NT2/D1 (cell line): ENCODE data around the gene ATG101.

Experiments used
- DNase-seq: peaks from one replicate; pipeline ENCODE4 v3.0.0-alpha.2; 2011; ENCODE audit warnings: low read depth, low spot score
- H3K27me3 ChIP-seq: 2 replicates; pipeline ENCODE4 v1.6.0; 2011; ENCODE audit warnings: mild to moderate bottlenecking; ENCODE audit not compliant: insufficient read length, insufficient read depth
- H3K36me3 ChIP-seq: 2 replicates; pipeline ENCODE4 v1.6.1; 2011; ENCODE audit warnings: mild to moderate bottlenecking, low read length, mixed read lengths; ENCODE audit not compliant: insufficient read depth, insufficient read length
- H3K4me1 ChIP-seq: 2 replicates; pipeline ENCODE4 v1.5.1; 2011; ENCODE audit not compliant: insufficient read depth, insufficient read length
- H3K4me3 ChIP-seq: 2 replicates; pipeline ENCODE4 v1.5.1; 2011; ENCODE audit warnings: low read depth; ENCODE audit not compliant: insufficient read length
- H3K9ac ChIP-seq: 2 replicates; pipeline ENCODE4 v1.6.0; 2011; ENCODE audit warnings: low read depth; ENCODE audit not compliant: insufficient read length
- H3K9me3 ChIP-seq: 2 replicates; pipeline ENCODE4 v1.5.1; 2011; ENCODE audit warnings: mild to moderate bottlenecking, low read length; ENCODE audit not compliant: insufficient read depth
- SUZ12 ChIP-seq: IDR thresholded peaks from 2 replicates; pipeline ENCODE4 v1.6.1; 2011; ENCODE audit not compliant: insufficient read length, insufficient read depth; ENCODE audit errors: extremely low read depth
- YY1 ChIP-seq: IDR thresholded peaks from 2 replicates; pipeline ENCODE4 v1.6.1; 2011; ENCODE audit not compliant: insufficient read length, insufficient read depth
- ZNF274 ChIP-seq: IDR thresholded peaks from 2 replicates; pipeline ENCODE4 v1.6.1; 2011; ENCODE audit warnings: mild to moderate bottlenecking, low read depth, low read length

ATG101 gene

GRCh38 chr12:52080403-52081251 lies 10.8 kb downstream of the ATG101 start:
- H3K9me3 ChIP-seq = no peaks in the 10 kb centered on the region
- H3K4me1 ChIP-seq = peaks cover 25% of the 10 kb centered on the region
- no peak for TF ChIP-seq YY1
- no peak for TF ChIP-seq SUZ12
- peaks cover 46% of the 10 kb centered on the region for H3K36me3 ChIP-seq
- DNase-seq = no peak
- no peak overlapping the region for H3K4me3 ChIP-seq
- H3K9ac ChIP-seq = peak overlapping the region; percentile 36
- H3K27me3 ChIP-seq = no peaks in the 10 kb centered on the region

- H3K36me3 ChIP-seq = peaks cover 40% of the 10 kb centered on the region
- no peaks in the 10 kb centered on the region for H3K9me3 ChIP-seq
- no peak for DNase-seq
- H3K9ac ChIP-seq = peak overlapping the region; percentile 61
- peaks cover 25% of the 10 kb centered on the region for H3K4me1 ChIP-seq
- no peak for TF ChIP-seq SUZ12
- no peak for TF ChIP-seq YY1
- no peak for TF ChIP-seq ZNF274
- H3K27me3 ChIP-seq = no peaks in the 10 kb centered on the region
- H3K4me3 ChIP-seq = no peak overlapping the region
These were observed 11.5 kb downstream of the ATG101 start for GRCh38 chr12:52081263-52081733.

- no peaks in the 10 kb centered on the region for H3K9me3 ChIP-seq
- DNase-seq = no peak
- peak overlapping the region; percentile 61 for H3K9ac ChIP-seq
- H3K4me3 ChIP-seq = no peak overlapping the region
- H3K4me1 ChIP-seq = peaks cover 29% of the 10 kb centered on the region
- H3K36me3 ChIP-seq = peaks cover 31% of the 10 kb centered on the region
- no peaks in the 10 kb centered on the region for H3K27me3 ChIP-seq
- no peak for TF ChIP-seq SUZ12
- no peak for TF ChIP-seq YY1
- TF ChIP-seq ZNF274 = no peak
These were observed 12.4 kb downstream of the ATG101 start for GRCh38 chr12:52082026-52082668.

GRCh38 chr12:52082669-52082987 lies 12.8 kb downstream of the ATG101 start:
- DNase-seq = no peak
- Histone ChIP-seq H3K4me3 (no peak overlapping the region), H3K4me1 (peaks cover 31% of the 10 kb centered on the region), H3K27me3 (no peaks in the 10 kb centered on the region), H3K9ac (peak overlapping the region; percentile 57), H3K36me3 (peaks cover 27% of the 10 kb centered on the region), H3K9me3 (no peaks in the 10 kb centered on the region)
- TF ChIP-seq SUZ12 = no peak
- no peak for TF ChIP-seq ZNF274
- TF ChIP-seq YY1 = no peak

- Histone ChIP-seq H3K4me3 (no peak overlapping the region), H3K36me3 (peaks cover 22% of the 10 kb centered on the region)
These were observed 13.3 kb downstream of the ATG101 start for GRCh38 chr12:52082988-52083637.

GRCh38 chr12:52083638-52083996 lies 13.8 kb downstream of the ATG101 start:
- Histone ChIP-seq H3K27me3 (no peaks in the 10 kb centered on the region), H3K4me3 (no peak overlapping the region), H3K4me1 (peaks cover 31% of the 10 kb centered on the region), H3K9ac (no peak overlapping the region), H3K9me3 (no peaks in the 10 kb centered on the region), H3K36me3 (peaks cover 17% of the 10 kb centered on the region)
- DNase-seq = no peak
- TF ChIP-seq ZNF274 (no peak), SUZ12 (no peak), YY1 (no peak)

More at GRCh38 chr12:52082988-52083637, 13.3 kb downstream of the ATG101 start:
- Histone ChIP-seq H3K27me3 (no peaks in the 10 kb centered on the region), H3K4me1 (peaks cover 31% of the 10 kb centered on the region), H3K9me3 (no peaks in the 10 kb centered on the region), H3K9ac (peak overlapping the region; percentile 57)
- TF ChIP-seq SUZ12 (no peak), YY1 (no peak), ZNF274 (no peak)
- DNase-seq = no peak

GRCh38 chr12:52084491-52085231 lies 14.9 kb downstream of the ATG101 start:
- Histone ChIP-seq H3K36me3 (peaks cover 7% of the 10 kb centered on the region), H3K27me3 (no peaks in the 10 kb centered on the region), H3K4me3 (no peak overlapping the region), H3K9me3 (no peaks in the 10 kb centered on the region), H3K9ac (no peak overlapping the region), H3K4me1 (peaks cover 31% of the 10 kb centered on the region)
- DNase-seq = no peak
- TF ChIP-seq SUZ12 (no peak), ZNF274 (no peak), YY1 (no peak)
